Myocyte (in vitro differentiated cells): ENCODE measurements around the gene ING2. TPM values are rescaled to one million over a fixed set of nuclear protein-coding genes. Genes with fewer than 3 reads are reported as not detected.
"Not testable (repeated sequence)": the region's sequence is repeated elsewhere in the genome, so short reads cannot be mapped to it uniquely, and the experiment has no call there.

Experiments used
- DNase-seq: peaks from one replicate; pipeline ENCODE4 v3.0.0-alpha.2; 2012; ENCODE audit warnings: low read depth
- polyA plus RNA-seq: library from polyadenylated mRNA; unstranded; fragments of >200 nt; gene quantifications from one replicate; pipeline ENCODE4 v1.2.1, GENCODE V29; 2012; ENCODE audit warnings: missing spikeins
- total RNA-seq: library from RNA; depleted of rRNA; stranded (reverse); fragments of >200 nt; gene quantifications from 2 replicates; pipeline ENCODE4 v1.2.3, GENCODE V29; 2014

The ING2 gene, protein sequence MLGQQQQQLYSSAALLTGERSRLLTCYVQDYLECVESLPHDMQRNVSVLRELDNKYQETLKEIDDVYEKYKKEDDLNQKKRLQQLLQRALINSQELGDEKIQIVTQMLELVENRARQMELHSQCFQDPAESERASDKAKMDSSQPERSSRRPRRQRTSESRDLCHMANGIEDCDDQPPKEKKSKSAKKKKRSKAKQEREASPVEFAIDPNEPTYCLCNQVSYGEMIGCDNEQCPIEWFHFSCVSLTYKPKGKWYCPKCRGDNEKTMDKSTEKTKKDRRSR
- total RNA-seq: 15.3 and 15.5 TPM in 2 replicates
- 12.2 TPM for polyA plus RNA-seq

DNA sequence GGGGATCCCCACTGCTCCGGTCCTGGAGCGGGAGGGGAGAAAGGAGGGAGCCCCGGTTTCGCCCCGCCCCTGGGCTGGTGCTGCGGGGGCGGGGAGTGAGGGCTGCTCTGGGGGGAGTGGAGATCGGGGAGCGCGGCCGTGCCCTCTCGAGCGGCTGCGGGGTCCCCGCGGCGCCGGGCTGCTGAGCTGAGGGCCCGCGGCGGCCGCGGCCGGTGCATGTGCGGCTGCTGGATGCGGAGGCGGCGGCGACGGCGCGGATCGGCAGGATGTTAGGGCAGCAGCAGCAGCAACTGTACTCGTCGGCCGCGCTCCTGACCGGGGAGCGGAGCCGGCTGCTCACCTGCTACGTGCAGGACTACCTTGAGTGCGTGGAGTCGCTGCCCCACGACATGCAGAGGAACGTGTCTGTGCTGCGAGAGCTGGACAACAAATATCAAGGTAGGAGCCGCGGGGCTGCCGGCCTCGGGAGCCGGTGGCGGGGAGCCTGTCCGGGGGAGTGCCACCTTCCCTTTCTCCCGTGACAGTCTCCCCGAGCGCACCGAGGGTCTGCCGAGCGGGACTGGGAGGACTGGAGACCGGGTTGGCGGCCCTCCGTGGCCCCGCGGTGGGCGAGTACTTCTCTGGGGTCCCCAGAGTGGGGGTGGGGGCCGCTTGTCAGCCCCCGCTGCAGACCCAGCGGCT is at the start of gene ING2:
Gene ING2 (plus strand): TSS at position 129 of the 681 bp plus-strand sequence. CDS start 138 bp downstream, at position 267.
- DNase-seq: peak; percentile 25

GRCh38 chr4:183455431-183456195 is 49.2 kb upstream of the ING2 start:
- DNase-seq: no peak

- DNase-seq: no peak
Observed at GRCh38 chr4:183458005-183458404, 46.9 kb upstream of the ING2 start.

GRCh38 chr4:183463903-183464619 is 40.8 kb upstream of the ING2 start:
- DNase-seq: not testable (repeated sequence)

DNA sequence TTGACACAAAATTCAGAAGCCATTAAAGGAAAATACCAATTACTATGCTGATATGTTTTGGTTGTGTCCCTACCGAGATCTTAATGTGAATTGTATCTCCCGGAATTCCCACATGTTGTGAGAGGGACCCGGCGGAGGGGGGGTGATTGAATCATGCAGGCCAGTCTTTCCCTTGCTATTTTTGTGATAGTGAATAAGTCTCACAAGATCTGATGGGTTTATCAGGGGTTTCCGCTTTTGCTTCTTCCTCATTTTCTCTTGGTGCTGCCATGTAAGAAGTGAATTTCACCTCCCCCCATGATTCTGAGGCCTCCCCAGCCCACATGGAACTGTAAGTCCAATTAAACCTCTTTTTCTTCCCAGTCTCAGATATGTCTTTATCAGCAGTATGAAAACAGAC is 39.0 kb upstream of the ING2 start:
- DNase-seq: peak; percentile 61

DNA sequence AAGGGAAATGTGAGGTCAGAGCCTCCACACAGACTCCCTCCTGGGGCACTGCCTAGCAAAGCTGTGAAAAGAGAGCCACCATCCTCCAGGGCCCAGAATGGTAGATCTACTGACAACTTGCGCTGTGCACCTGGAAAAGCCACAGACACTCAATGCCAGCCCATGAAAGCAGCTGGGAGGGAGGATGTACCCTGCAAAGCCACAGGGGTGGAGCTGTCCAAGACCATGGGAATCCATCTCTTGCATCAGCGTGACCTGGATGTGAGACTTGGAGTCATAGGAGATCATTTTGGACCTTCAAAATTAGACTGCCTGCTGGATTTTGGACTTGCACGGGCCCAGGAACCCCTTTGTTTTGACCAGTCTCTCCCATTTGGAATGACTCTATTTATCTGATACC is 37.6 kb upstream of the ING2 start:
- DNase-seq: peak; percentile 67

- no peak for DNase-seq
Observed at GRCh38 chr4:183468210-183469095, 36.4 kb upstream of the ING2 start.

GRCh38 chr4:183469285-183469684 is 35.6 kb upstream of the ING2 start:
- DNase-seq: no peak

GRCh38 chr4:183469936-183470335 is 34.9 kb upstream of the ING2 start:
- DNase-seq: no peak

DNA sequence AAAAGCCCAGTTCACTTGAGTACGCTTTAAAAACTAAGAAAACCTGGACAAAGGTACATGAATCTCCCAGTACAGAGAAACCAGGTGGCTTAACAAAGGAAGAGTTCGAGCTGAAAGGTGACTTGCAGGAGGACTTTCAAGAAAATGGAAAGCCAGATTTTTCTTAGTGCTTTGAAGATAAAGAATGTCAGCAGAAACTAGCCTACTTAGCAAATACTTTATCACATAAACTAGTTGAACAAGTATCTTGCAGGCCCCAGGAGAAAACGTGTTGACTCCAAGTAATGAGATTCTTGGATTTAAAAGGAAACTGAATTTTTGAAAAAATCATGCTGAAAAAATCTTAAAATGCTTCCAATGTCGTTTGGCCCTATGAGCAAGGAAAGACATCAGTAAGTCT is 34.0 kb upstream of the ING2 start:
- DNase-seq: no peak

DNA sequence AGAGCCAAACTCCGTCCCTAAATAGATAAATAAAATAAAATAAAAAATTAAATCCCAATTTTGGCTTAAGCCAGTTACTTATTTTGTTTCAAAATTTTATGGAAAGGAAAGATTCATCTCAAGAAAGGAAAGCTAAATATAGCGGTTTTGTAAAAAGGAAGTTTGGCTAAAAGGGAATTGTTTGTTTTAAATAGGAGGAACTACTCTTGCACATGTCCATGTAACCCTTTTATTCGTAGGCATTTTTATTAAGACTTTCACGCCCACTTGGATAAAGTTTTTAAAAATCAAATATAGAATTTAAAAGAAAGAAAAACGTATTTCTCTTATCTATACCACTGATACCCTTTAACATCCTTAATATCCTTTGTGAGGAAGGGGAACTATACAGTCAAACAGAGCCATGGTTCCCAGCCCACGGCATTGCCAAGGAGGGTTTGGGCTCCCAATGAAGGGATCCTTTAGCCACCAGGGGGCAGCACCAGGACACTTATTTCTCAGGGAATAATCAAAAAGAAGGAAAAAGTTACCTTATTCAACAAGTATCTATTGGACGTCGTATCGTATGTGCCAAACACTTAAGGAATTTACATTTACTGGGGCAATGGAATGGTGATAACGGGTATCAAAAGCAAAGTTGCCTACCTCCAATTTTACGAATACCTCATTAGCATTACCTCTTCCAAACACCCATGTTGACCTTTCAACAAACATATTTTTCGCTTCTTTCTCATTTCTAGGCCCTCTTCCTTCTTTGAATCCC is 32.7 kb upstream of the ING2 start:
- peak; percentile 86 for DNase-seq

- no peak for DNase-seq
Observed at GRCh38 chr4:183478123-183478522, 26.7 kb upstream of the ING2 start.

DNA sequence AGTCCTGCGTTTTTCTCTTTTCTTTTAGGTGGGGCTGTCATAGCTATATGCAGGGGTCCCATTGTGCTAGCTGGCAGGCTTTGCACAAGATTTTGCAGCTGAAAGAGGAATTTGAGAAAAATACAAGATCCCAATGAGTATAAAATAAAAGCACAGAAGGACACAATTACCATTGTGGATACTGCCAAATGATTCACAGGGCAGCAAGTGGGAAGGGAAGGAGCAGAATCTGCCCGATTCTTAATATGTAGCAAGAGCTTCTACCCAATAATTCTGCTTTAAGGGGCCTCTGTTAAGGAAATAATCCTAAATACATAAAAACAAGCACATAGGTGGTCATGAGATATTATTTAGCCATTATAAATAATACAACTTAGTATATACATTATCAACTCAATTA is 25.9 kb upstream of the ING2 start:
- no peak for DNase-seq

DNA sequence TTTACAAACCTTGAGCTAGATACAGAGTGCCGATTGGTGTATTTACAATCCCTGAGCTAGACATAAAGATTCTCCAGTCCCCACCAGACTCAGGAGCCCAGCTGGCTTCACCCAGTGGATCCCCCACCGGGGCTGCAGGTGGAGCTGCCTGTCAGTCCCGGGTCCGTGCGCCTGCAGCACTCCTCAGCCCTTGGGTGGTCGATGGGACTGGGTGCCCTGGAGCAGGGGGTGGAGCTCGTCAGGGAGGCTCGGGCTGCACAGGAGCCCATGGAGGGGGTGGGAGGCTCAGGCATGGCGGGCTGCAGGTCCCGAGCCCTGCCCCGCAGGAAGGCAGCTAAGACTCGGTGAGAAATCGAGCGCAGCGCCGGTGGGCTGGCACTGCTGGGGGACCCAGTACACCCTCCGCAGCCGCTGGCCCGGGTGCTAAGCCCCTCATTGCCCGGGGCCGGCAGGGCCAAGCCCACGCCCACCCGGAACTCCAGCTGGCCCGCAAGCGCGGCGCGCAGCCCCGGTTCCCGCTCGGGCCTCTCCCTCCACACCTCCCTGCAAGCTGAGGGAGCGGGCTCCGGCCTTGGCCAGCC is 22.3 kb upstream of the ING2 start:
- DNase-seq: not testable (repeated sequence)

- DNase-seq: no peak
Observed at GRCh38 chr4:183483997-183484396, 20.9 kb upstream of the ING2 start.

DNA sequence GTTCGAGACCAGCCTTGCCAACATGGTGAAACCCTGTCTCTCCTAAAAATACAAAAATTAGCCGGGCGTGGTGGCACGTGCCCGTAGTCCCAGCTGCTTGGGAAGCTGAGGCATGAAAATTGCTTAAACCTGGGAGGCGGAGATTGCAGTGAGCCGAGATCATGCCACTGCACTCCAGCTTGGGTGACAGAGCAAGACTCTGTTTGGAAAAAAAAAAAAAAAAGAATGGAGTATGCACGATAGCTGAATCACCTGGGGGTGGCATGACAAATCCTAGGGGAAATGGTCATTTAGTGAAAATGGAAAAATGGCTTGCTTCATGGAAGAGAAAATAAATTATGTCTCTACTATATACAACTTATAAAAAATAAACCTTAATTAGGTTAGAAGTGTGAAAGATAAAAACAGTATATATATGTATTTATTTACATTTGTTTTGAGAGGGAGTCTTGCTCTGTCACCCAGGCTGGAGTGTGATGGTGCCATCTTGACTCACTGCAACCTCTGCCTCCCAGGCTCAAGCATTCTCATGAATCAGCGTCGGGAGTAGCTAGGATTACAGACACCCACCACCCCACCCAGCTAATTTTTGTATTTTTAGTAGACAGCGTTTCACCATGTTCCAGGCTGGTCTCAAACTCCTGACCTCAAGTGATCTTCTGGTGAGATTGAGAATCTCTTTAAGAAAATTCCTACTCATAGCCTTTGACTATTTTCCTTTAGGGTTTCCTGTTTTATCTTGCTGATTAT is 19.3 kb upstream of the ING2 start:
- DNase-seq: no peak

DNA sequence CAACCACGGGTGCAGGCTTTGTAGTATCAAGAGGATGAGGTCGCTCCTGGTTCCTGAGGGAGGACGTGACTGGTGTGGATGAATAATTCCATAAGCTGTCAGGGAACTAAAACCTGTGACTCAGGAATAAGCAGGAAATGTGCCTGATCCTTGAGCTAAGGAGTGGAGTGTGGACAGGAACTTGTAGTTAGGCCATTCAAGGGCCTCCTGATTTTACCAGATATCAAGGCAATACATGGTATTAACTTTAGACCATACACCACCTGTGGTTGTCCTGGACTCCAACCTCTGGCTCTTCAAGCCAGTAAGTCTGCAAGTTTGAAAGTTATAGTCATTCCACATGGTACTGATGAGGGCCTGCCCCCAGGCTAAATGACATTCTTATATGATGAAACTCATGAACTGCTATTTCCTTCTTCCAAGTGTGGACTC is 12.1 kb upstream of the ING2 start:
- no peak for DNase-seq

- DNase-seq: no peak
Observed at GRCh38 chr4:183493246-183493645, 11.6 kb upstream of the ING2 start.

GRCh38 chr4:183495184-183495583 is 9.7 kb upstream of the ING2 start:
- no peak for DNase-seq
